Loucy (cell line): ENCODE data around the gene RPL37A.

Source experiments
- H2AFZ ChIP-seq: fragments of 200-600 bp; sonication (generic); 2 replicates; pipeline ENCODE4 v1.6.0; 2016; ENCODE audit warnings: antibody characterized with exemption, mild to moderate bottlenecking, low read length, moderate library complexity
- H3F3A ChIP-seq: fragments of 200-600 bp; 2 replicates; pipeline ENCODE4 v1.6.0; 2016; ENCODE audit warnings: antibody characterized with exemption, low read depth, mild to moderate bottlenecking
- H3K27me3 ChIP-seq: fragments of 200-600 bp; sonication (generic); 2 replicates; pipeline ENCODE4 v1.6.1; 2014; ENCODE audit warnings: low read length, mild to moderate bottlenecking; ENCODE audit not compliant: insufficient read depth, poor library complexity, severe bottlenecking
- H3K36me3 ChIP-seq: fragments of 200-600 bp; sonication (generic); 2 replicates; pipeline ENCODE4 v1.6.1; 2016; ENCODE audit warnings: low read length; ENCODE audit not compliant: insufficient read depth
- H3K4me1 ChIP-seq: fragments of 200-600 bp; sonication (generic); 2 replicates; pipeline ENCODE4 v1.5.1; 2014; ENCODE audit warnings: low read length, mild to moderate bottlenecking; ENCODE audit not compliant: insufficient read depth, poor library complexity, severe bottlenecking
- H3K4me2 ChIP-seq: fragments of 200-600 bp; sonication (generic); 2 replicates; pipeline ENCODE4 v1.6.0; 2014; ENCODE audit warnings: antibody characterized with exemption, low read length, low read depth, mild to moderate bottlenecking; ENCODE audit not compliant: poor library complexity, severe bottlenecking
- H3K4me3 ChIP-seq: fragments of 200-600 bp; sonication (generic); 2 replicates; pipeline ENCODE4 v1.5.1; 2014; ENCODE audit warnings: low read length, mild to moderate bottlenecking, mixed read lengths; ENCODE audit not compliant: poor library complexity, severe bottlenecking
- H3K79me2 ChIP-seq: fragments of 200-600 bp; sonication (generic); 2 replicates; pipeline ENCODE4 v1.6.1; 2014; ENCODE audit warnings: low read length; ENCODE audit not compliant: insufficient read depth
- H3K9ac ChIP-seq: fragments of 200-600 bp; sonication (generic); 2 replicates; pipeline ENCODE4 v1.6.0; 2014; ENCODE audit warnings: mild to moderate bottlenecking, low read depth, low read length, moderate library complexity; ENCODE audit not compliant: poor library complexity, severe bottlenecking
- H3K9me2 ChIP-seq: fragments of 200-600 bp; sonication (generic); replicated peaks from 2 replicates; pipeline ENCODE4 v1.6.1; 2016; ENCODE audit warnings: low read depth, low read length, mixed read lengths
- H3K9me3 ChIP-seq: fragments of 200-600 bp; sonication (generic); 2 replicates; pipeline ENCODE4 v1.6.1; 2014; ENCODE audit warnings: mild to moderate bottlenecking, antibody characterized with exemption, low read length, low read depth; ENCODE audit not compliant: insufficient read depth
- H4K20me1 ChIP-seq: fragments of 200-600 bp; sonication (generic); 2 replicates; pipeline ENCODE4 v1.6.0; 2014; ENCODE audit warnings: antibody characterized with exemption, low read length, mild to moderate bottlenecking; ENCODE audit not compliant: insufficient read depth, poor library complexity, severe bottlenecking
- EZH2phosphoT487 ChIP-seq: fragments of 200-600 bp; IDR thresholded peaks from 2 replicates; pipeline ENCODE4 v1.6.1; 2018; ENCODE audit warnings: antibody characterized with exemption, mild to moderate bottlenecking, moderate library complexity, borderline replicate concordance
- TF ChIP-seq, protein P1 (sequence below): fragments of 200-600 bp; sonication (generic); conservative IDR thresholded peaks from 2 replicates; pipeline ENCODE4 v1.5.1; 2014; ENCODE audit warnings: mild to moderate bottlenecking, antibody characterized with exemption, low read length

Gene RPL37A

DNA sequence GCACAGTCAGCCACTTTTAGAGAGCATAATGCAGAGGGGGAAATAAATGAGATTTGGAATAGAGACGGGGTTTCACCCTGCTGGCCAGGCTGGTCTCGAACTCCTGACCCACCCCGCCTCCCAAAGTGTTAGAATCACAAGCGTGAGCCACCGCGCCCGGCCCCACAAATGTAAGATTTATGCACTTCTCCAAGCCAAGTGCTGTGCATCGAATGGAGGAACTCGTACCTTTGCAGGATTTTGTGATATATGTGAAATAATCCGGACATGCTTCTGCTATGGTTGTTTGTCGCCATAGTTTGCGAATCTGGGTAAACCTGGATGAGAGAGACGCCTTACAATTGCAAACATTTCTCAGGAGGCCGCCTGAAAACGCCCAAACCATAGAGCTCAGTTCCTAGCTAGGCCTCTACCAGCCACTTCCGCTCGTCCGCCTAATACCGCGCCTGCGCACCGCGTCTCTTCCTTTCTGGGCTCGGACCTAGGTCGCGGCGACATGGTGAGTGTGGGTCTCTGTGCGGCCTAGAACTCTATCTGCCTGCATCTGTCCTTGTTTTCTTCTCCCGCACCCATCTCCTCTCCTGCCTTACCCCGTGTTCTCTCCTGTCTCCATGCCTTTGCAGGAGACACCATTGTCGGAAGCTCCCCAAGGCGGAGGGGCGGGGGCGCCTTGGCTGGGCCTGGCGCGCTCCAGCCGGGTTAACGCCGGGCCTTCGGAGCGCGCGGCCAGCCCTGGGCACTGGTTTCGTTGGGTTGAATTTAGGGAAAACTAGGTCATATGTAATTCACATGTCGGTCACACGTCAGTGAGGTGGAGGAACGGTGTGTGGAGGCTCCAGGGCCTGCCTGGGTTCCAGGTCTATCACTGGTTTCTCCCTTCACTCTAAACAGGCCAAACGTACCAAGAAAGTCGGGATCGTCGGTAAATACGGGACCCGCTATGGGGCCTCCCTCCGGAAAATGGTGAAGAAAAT is at the start of gene RPL37A:
Gene RPL37A (plus strand): TSS at position 466 of the 974 bp plus-strand sequence. CDS start 31 bp downstream, at position 497.
- peaks cover 65% of the 10 kb centered on the region for H3K79me2 ChIP-seq
- peak within 1 kb of the TSS; percentile 75 for H2AFZ ChIP-seq
- peaks cover 72% of the 10 kb centered on the region for H3K4me1 ChIP-seq
- H3F3A ChIP-seq = no peaks in the 10 kb centered on the region; the same call in 1 of the 2 replicates
- peaks cover 12% of the 10 kb centered on the region for H3K27me3 ChIP-seq
- H4K20me1 ChIP-seq = peaks cover 50% of the 10 kb centered on the region
- no peaks in the 10 kb centered on the region for H3K9me3 ChIP-seq
- peaks cover 47% of the 10 kb centered on the region for H3K36me3 ChIP-seq
- H3K4me2 ChIP-seq = peak within 1 kb of the TSS; percentile 97
- H3K4me3 ChIP-seq = peak within 1 kb of the TSS; percentile 90
- H3K9ac ChIP-seq = peak within 1 kb of the TSS; percentile 99
- no peak for TF ChIP-seq EZH2phosphoT487
- TF ChIP-seq, protein P1, sequence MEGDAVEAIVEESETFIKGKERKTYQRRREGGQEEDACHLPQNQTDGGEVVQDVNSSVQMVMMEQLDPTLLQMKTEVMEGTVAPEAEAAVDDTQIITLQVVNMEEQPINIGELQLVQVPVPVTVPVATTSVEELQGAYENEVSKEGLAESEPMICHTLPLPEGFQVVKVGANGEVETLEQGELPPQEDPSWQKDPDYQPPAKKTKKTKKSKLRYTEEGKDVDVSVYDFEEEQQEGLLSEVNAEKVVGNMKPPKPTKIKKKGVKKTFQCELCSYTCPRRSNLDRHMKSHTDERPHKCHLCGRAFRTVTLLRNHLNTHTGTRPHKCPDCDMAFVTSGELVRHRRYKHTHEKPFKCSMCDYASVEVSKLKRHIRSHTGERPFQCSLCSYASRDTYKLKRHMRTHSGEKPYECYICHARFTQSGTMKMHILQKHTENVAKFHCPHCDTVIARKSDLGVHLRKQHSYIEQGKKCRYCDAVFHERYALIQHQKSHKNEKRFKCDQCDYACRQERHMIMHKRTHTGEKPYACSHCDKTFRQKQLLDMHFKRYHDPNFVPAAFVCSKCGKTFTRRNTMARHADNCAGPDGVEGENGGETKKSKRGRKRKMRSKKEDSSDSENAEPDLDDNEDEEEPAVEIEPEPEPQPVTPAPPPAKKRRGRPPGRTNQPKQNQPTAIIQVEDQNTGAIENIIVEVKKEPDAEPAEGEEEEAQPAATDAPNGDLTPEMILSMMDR = no peak
- H3K9me2 ChIP-seq = no peaks in the 10 kb centered on the region

DNA sequence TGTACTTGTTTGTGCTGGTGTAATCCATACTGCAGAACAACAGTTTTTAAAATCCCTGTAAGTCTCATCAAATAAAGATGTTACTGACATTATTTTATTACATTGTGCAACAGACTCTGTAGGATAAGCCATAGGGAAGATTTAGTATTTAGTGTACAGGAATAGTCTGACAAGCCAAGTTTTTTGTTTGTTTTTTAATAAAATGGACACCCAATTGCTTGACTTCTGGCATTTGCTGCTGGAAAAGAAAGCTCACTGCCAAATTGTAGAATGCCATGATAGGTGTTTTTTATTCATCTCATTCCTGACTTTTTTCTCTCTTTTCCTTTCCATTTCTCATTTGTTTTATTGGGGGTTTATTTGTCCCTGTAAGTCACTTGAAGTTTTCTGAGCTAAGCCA is 48.3 kb upstream of the RPL37A start:
- H3K4me2 ChIP-seq = no peak overlapping the region
- no peaks in the 10 kb centered on the region for H3K79me2 ChIP-seq
- no peaks in the 10 kb centered on the region for H3K9me2 ChIP-seq
- H4K20me1 ChIP-seq = no peaks in the 10 kb centered on the region
- H3K9ac ChIP-seq = no peak overlapping the region
- H2AFZ ChIP-seq = no peak overlapping the region
- H3F3A ChIP-seq = no peaks in the 10 kb centered on the region
- no peaks in the 10 kb centered on the region for H3K27me3 ChIP-seq
- TF ChIP-seq, protein P1 = no peak
- TF ChIP-seq EZH2phosphoT487 = no peak
- H3K36me3 ChIP-seq = peaks cover 96% of the 10 kb centered on the region
- H3K4me3 ChIP-seq = no peak overlapping the region
- no peaks in the 10 kb centered on the region for H3K4me1 ChIP-seq
- H3K9me3 ChIP-seq = peaks cover 7% of the 10 kb centered on the region; the same call in 1 of the 2 replicates

DNA sequence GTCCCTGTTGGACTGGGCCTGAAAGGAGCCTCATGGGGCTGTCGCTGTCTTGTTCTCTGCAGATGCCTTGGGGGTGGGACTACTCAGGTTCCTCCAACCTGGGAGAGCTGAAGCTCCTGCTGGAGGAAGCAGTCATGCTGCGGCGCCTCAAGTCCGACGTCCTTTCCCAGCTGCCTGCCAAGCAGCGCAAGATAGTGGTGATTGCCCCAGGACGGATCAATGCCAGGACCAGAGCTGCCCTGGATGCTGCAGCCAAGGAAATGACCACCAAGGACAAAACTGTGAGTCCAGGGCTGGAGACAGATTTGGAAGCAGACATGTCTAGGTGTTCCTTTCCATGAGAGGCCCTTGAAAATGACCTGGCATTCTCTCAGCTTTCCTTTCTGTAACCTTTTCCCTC is 47.9 kb upstream of the RPL37A start:
- H3F3A ChIP-seq = no peaks in the 10 kb centered on the region
- H2AFZ ChIP-seq = no peak overlapping the region
- H3K4me3 ChIP-seq = no peak overlapping the region
- no peaks in the 10 kb centered on the region for H3K9me2 ChIP-seq
- TF ChIP-seq, protein P1 = no peak
- TF ChIP-seq EZH2phosphoT487 = no peak
- no peaks in the 10 kb centered on the region for H3K27me3 ChIP-seq
- no peaks in the 10 kb centered on the region for H4K20me1 ChIP-seq
- H3K9me3 ChIP-seq = peaks cover 7% of the 10 kb centered on the region; the same call in 1 of the 2 replicates
- no peaks in the 10 kb centered on the region for H3K4me1 ChIP-seq
- H3K9ac ChIP-seq = no peak overlapping the region
- H3K4me2 ChIP-seq = no peak overlapping the region
- peaks cover 94% of the 10 kb centered on the region for H3K36me3 ChIP-seq
- H3K79me2 ChIP-seq = no peaks in the 10 kb centered on the region
